MCF 10A (cell line): ENCODE results near the gene PTPN13. TPM values are rescaled to one million over a fixed set of nuclear protein-coding genes. Genes with fewer than 3 reads are reported as not detected.

Experiments used
- BruUV-seq: library from RNA; stranded (reverse); fragments of 400-500 nt; replicated peaks from 2 replicates; lab custom pipeline; 2021; lab: Mats Ljungman, UMichigan
- CTCF ChIA-PET: fragments of 300-600 bp; sonication (Branson Sonifier 250); formaldehyde crosslinking; extraction: SDS; loops from one replicate; lab custom pipeline; 2021; ENCODE audit warnings: antibody characterized with exemption, inconsistent platforms; lab: Yijun Ruan, JAX
- POLR2A ChIA-PET: fragments of 300-600, 350-650 bp; sonication (Branson Sonifier 250); formaldehyde crosslinking; extraction: SDS; loops from one replicate; lab custom pipeline; 2020; ENCODE audit warnings: antibody characterized with exemption, inconsistent platforms; lab: Yijun Ruan, JAX
- DNase-seq: peaks from one replicate; pipeline ENCODE4 v3.0.0-alpha.2; 2018; ENCODE audit not compliant: unreplicated experiment
- H3K27ac Mint-ChIP-seq: one replicate; pipeline ENCODE4 v1.8.0; 2022; ENCODE audit warnings: mild to moderate bottlenecking, low read depth, mixed read lengths; ENCODE audit not compliant: unreplicated experiment
- H3K27me3 Mint-ChIP-seq: one replicate; pipeline ENCODE4 v1.8.0; 2022; ENCODE audit warnings: mixed read lengths; ENCODE audit not compliant: insufficient read depth, unreplicated experiment
- H3K36me3 Mint-ChIP-seq: one replicate; pipeline ENCODE4 v1.8.0; 2022; ENCODE audit warnings: mild to moderate bottlenecking, moderate library complexity, mixed read lengths; ENCODE audit not compliant: insufficient read depth, unreplicated experiment
- H3K4me1 Mint-ChIP-seq: one replicate; pipeline ENCODE4 v1.8.0; 2022; ENCODE audit warnings: mixed read lengths; ENCODE audit not compliant: insufficient read depth, unreplicated experiment
- H3K4me3 Mint-ChIP-seq: one replicate; pipeline ENCODE4 v1.8.0; 2022; ENCODE audit warnings: mild to moderate bottlenecking, moderate library complexity, mixed read lengths; ENCODE audit not compliant: unreplicated experiment
- H3K9me3 Mint-ChIP-seq: one replicate; pipeline ENCODE4 v1.8.0; 2022; ENCODE audit warnings: mixed read lengths; ENCODE audit not compliant: unreplicated experiment
- CTCF ChIP-seq: fragments of 200-600 bp; IDR thresholded peaks from one replicate; pipeline ENCODE4 v1.8.0; 2022; ENCODE audit warnings: antibody characterized with exemption, mild to moderate bottlenecking; ENCODE audit not compliant: unreplicated experiment
- intact Hi-C: fragments of 100-400 bp; cut with micrococcal nuclease; formaldehyde crosslinking; loops from 2 replicates; pipeline ENCODE4 v1.14.1; 2022
- total RNA-seq: library from RNA; stranded (reverse); gene quantifications from 2 replicates; pipeline ENCODE4 v1.2.3, GENCODE V29; 2022

PTPN13 gene
- total RNA-seq, 1 experiment from 2014 or later = 28.3 TPM

GRCh38 chr4:86816501-86817273 lies 222.6 kb downstream of the PTPN13 start:
- H3K27ac Mint-ChIP-seq = no peak overlapping the region
- H3K9me3 Mint-ChIP-seq = no peaks in the 10 kb centered on the region
- ChIA-PET CTCF (interaction anchor here (0.5 to 2.2 kb wide), 4 partner anchors 9 to 321 kb away, joined by 3 to 5 read pairs (median 3); no protein-coding TSS in a partner anchor), POLR2A (interaction anchor here (0.9 to 3.0 kb wide), 4 partner anchors 15 to 43 kb away, joined by 3 to 11 read pairs (median 4); no protein-coding TSS in a partner anchor)
- no peaks in the 10 kb centered on the region for H3K27me3 Mint-ChIP-seq
- peaks cover 58% of the 10 kb centered on the region for H3K36me3 Mint-ChIP-seq
- TF ChIP-seq CTCF = no peak
- no peak for DNase-seq
- H3K4me1 Mint-ChIP-seq = no peaks in the 10 kb centered on the region
- intact Hi-C loops = no loop called here
- no TSS peak for BruUV-seq
- H3K4me3 Mint-ChIP-seq = no peak overlapping the region

GRCh38 chr4:86818211-86818610 lies 224.1 kb downstream of the PTPN13 start:
- H3K36me3 Mint-ChIP-seq = peaks cover 43% of the 10 kb centered on the region
- POLR2A ChIA-PET = interaction anchor here (1.6 to 3.0 kb wide), 2 partner anchors 13 to 41 kb away, joined by 4 to 11 read pairs; no protein-coding TSS in a partner anchor
- no TSS peak for BruUV-seq
- H3K4me3 Mint-ChIP-seq = no peak overlapping the region
- no peaks in the 10 kb centered on the region for H3K4me1 Mint-ChIP-seq
- DNase-seq = no peak
- H3K27ac Mint-ChIP-seq = no peak overlapping the region
- TF ChIP-seq CTCF = no peak
- intact Hi-C loops = no loop called here
- CTCF ChIA-PET = interaction anchor here (1.5 to 2.2 kb wide), 3 partner anchors 224 to 320 kb away, joined by 5 read pairs; partner anchors contain the start of gene PTPN13
- H3K9me3 Mint-ChIP-seq = no peaks in the 10 kb centered on the region
- no peaks in the 10 kb centered on the region for H3K27me3 Mint-ChIP-seq

GRCh38 chr4:86818841-86819240 lies 224.7 kb downstream of the PTPN13 start:
- DNase-seq = no peak
- Mint-ChIP-seq H3K27ac (no peak overlapping the region), H3K9me3 (no peaks in the 10 kb centered on the region), H3K4me3 (no peak overlapping the region), H3K36me3 (peaks cover 36% of the 10 kb centered on the region), H3K27me3 (no peaks in the 10 kb centered on the region), H3K4me1 (no peaks in the 10 kb centered on the region)
- intact Hi-C loops = no loop called here
- POLR2A ChIA-PET = interaction anchor here (3.0 kb wide), 1 partner anchor 13 kb away, joined by 11 read pairs; no protein-coding TSS in a partner anchor
- CTCF ChIA-PET = interaction anchor here (1.0 to 2.2 kb wide), 5 partner anchors 72 to 323 kb away, joined by 3 to 5 read pairs (median 5); partner anchors contain the start of gene PTPN13
- no peak for TF ChIP-seq CTCF
- BruUV-seq = no TSS peak

DNA sequence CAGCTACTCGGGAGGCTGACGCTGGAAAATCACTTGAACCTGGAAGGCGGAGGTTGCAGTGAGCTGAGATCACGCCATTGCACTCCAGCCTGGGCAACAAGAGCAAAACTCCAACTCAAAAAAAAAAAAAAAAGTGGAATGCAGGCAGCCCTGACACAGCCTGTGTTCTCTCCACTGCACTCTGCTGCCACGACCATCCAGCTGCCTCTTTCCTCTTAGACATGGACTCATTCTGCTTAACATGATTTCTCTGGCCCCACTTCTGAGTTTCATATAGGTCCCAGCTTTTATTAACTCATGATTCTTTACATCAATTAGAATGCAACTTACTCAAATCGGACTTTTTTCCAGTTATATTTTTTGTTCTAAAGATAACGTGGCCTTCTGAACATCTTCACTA lies 225.4 kb downstream of the PTPN13 start:
- intact Hi-C loops = no loop called here
- H3K27ac Mint-ChIP-seq = no peak overlapping the region
- no peak for DNase-seq
- no peaks in the 10 kb centered on the region for H3K9me3 Mint-ChIP-seq
- BruUV-seq = no TSS peak
- H3K4me3 Mint-ChIP-seq = no peak overlapping the region
- TF ChIP-seq CTCF = no peak
- POLR2A ChIA-PET = interaction anchor here (0.7 to 1.1 kb wide), 2 partner anchors 12 to 292 kb away, joined by 3 read pairs; no protein-coding TSS in a partner anchor
- no peaks in the 10 kb centered on the region for H3K27me3 Mint-ChIP-seq
- CTCF ChIA-PET = interaction anchor here (1.0 to 2.4 kb wide), 4 partner anchors 11 to 324 kb away, joined by 3 to 9 read pairs (median 4); no protein-coding TSS in a partner anchor
- H3K4me1 Mint-ChIP-seq = no peaks in the 10 kb centered on the region
- H3K36me3 Mint-ChIP-seq = peaks cover 29% of the 10 kb centered on the region
